SK-N-SH (cell line): ENCODE results near the gene SMIM10. TPM values are rescaled to one million over a fixed set of nuclear protein-coding genes. Genes with fewer than 3 reads are reported as not detected.
A peak's percentile ranks its signal among the peaks of the same experiment; 100 is the strongest.

ENCODE experiments used
- CTCF ChIA-PET: fragments of 300-600, 350-600 bp; formaldehyde crosslinking; extraction: SDS; loops from one replicate; lab custom pipeline; 2021; lab: Yijun Ruan, JAX
- POLR2A ChIA-PET: fragments of 350-600 bp; sonication (Branson Sonifier 250); formaldehyde crosslinking; extraction: SDS; loops from one replicate; lab custom pipeline; 2020; ENCODE audit warnings: antibody characterized with exemption, inconsistent platforms; lab: Yijun Ruan, JAX
- DNase-seq: peaks from one replicate; pipeline ENCODE4 v3.0.0; 2012
- H2AFZ ChIP-seq: fragments of 200-600 bp; sonication (generic); 2 replicates; pipeline ENCODE4 v1.8.1; 2016; ENCODE audit warnings: antibody characterized with exemption, mild to moderate bottlenecking, low read depth
- H3F3A ChIP-seq: fragments of 200-600 bp; sonication (generic); replicated peaks from 2 replicates; pipeline ENCODE3; 2016; ENCODE audit warnings: antibody characterized with exemption, mild to moderate bottlenecking; ENCODE audit not compliant: insufficient read depth
- H3K27ac ChIP-seq, 2 experiments: fragments of 200-500 bp in 1 of 2; fragments of 200-600 bp in 1 of 2; sonication (Bioruptor generic) in 1 of 2; sonication (generic), shearing (Covaris generic) in 1 of 2; 2 replicates each; pipeline versions ENCODE4 v1.5.1 to v1.6.1; 2014 to 2016; ENCODE audit warnings: low read depth in 2 of 2, inconsistent platforms in 1 of 2, low read length in 1 of 2, mild to moderate bottlenecking in 1 of 2, mixed read lengths in 1 of 2
- H3K27me3 ChIP-seq: fragments of 200-600 bp; sonication (generic), shearing (Covaris generic); 2 replicates; pipeline ENCODE4 v1.6.1; 2016; ENCODE audit warnings: mixed run types; ENCODE audit not compliant: insufficient read depth
- H3K36me3 ChIP-seq, 2 experiments: fragments of 200-500 bp in 1 of 2; fragments of 200-600 bp in 1 of 2; sonication (Bioruptor generic) in 1 of 2; sonication (generic) in 1 of 2; replicated peaks in 1 of 2; 2 replicates each; pipeline versions ENCODE3 to v1.5.1; 2014 to 2016; ENCODE audit warnings: low read length in 1 of 2, mild to moderate bottlenecking in 1 of 2; ENCODE audit not compliant: insufficient read depth in 2 of 2, control insufficient read depth in 1 of 2
- H3K4me1 ChIP-seq, 2 experiments: fragments of 200-500 bp in 1 of 2; fragments of 200-600 bp in 1 of 2; sonication (Bioruptor generic) in 1 of 2; sonication (generic), shearing (Covaris generic) in 1 of 2; 2 replicates each; pipeline versions ENCODE4 v1.5.1 to v1.6.1; 2014 to 2016; ENCODE audit warnings: low read depth in 1 of 2, low read length in 1 of 2, mixed run types in 1 of 2; ENCODE audit not compliant: insufficient read depth in 2 of 2, control insufficient read depth in 1 of 2
- H3K4me2 ChIP-seq: fragments of 200-600 bp; sonication (generic), shearing (Covaris generic); 2 replicates; pipeline ENCODE4 v1.6.1; 2017; ENCODE audit warnings: mixed run types
- H3K4me3 ChIP-seq, 2 experiments: fragments of 200-500 bp in 1 of 2; fragments of 200-600 bp in 1 of 2; sonication (Bioruptor generic) in 1 of 2; sonication (generic), shearing (Covaris generic) in 1 of 2; 2 replicates each; pipeline versions ENCODE4 v1.5.1 to v1.8.1; 2014 to 2016; ENCODE audit warnings: low read depth in 2 of 2, inconsistent platforms in 1 of 2, low read length in 1 of 2, mild to moderate bottlenecking in 1 of 2, mixed read lengths in 1 of 2, moderate library complexity in 1 of 2
- H3K79me2 ChIP-seq: fragments of 200-600 bp; sonication (generic); 2 replicates; pipeline ENCODE4 v1.8.1; 2017; ENCODE audit warnings: mild to moderate bottlenecking; ENCODE audit not compliant: insufficient read depth
- H3K9ac ChIP-seq: fragments of 200-600 bp; sonication (generic); 2 replicates; pipeline ENCODE4 v1.6.1; 2017; ENCODE audit warnings: mixed run types
- H3K9me2 ChIP-seq: fragments of 200-600 bp; sonication (generic); 2 replicates; pipeline ENCODE4 v1.6.1; 2017; ENCODE audit warnings: mixed run types
- H3K9me3 ChIP-seq: fragments of 200-600 bp; sonication (generic); 2 replicates; pipeline ENCODE4 v1.6.1; 2017; ENCODE audit warnings: mixed run types, mild to moderate bottlenecking, moderate library complexity
- H4K20me1 ChIP-seq: fragments of 200-600 bp; sonication (generic); 2 replicates; pipeline ENCODE4 v1.6.1; 2017; ENCODE audit warnings: mild to moderate bottlenecking, mixed run types; ENCODE audit not compliant: insufficient read depth
- CHD2 ChIP-seq: fragments of 150-350 bp; IDR thresholded peaks from 2 replicates; pipeline ENCODE4 v1.6.1; 2018; ENCODE audit warnings: low read length; ENCODE audit not compliant: partially characterized antibody
- EP300 ChIP-seq, 2 experiments: IDR thresholded peaks; 2 replicates each; pipeline versions ENCODE4 v1.4.0 to v1.6.1; 2012; ENCODE audit warnings: borderline replicate concordance in 1 of 2, low read depth in 1 of 2, low read length in 1 of 2
- GABPA ChIP-seq: IDR thresholded peaks from 2 replicates; pipeline ENCODE4 v1.4.0; 2012; ENCODE audit warnings: low read depth, mild to moderate bottlenecking
- GATA2 ChIP-seq: sonication (generic); formaldehyde crosslinking; IDR thresholded peaks from 2 replicates; pipeline ENCODE4 v1.5.0; 2020; ENCODE audit warnings: mild to moderate bottlenecking, missing genetic modification reagents
- IRF3 ChIP-seq: fragments of 150-350 bp; IDR thresholded peaks from 2 replicates; pipeline ENCODE4 v1.6.1; 2016; ENCODE audit warnings: mild to moderate bottlenecking, low read depth, low read length
- JUND ChIP-seq: IDR thresholded peaks from 2 replicates; pipeline ENCODE4 v1.4.0; 2012
- MXI1 ChIP-seq: IDR thresholded peaks from 2 replicates; pipeline ENCODE4 v1.6.1; 2012; ENCODE audit warnings: mild to moderate bottlenecking, low read depth, low read length, improper control_type of control experiment
- NRF1 ChIP-seq: IDR thresholded peaks from 2 replicates; pipeline ENCODE4 v1.6.1; 2012; ENCODE audit warnings: low read depth, mild to moderate bottlenecking, low read length
- POLR2AphosphoS5 ChIP-seq: IDR thresholded peaks from 2 replicates; pipeline ENCODE4 v1.6.1; 2012; ENCODE audit warnings: low read depth, low read length
- RCOR1 ChIP-seq: fragments of 150-350 bp; IDR thresholded peaks from 2 replicates; pipeline ENCODE4 v1.6.1; 2017; ENCODE audit warnings: antibody characterized with exemption, low read length
- SIN3A ChIP-seq: IDR thresholded peaks from 2 replicates; pipeline ENCODE4 v1.6.1; 2012; ENCODE audit warnings: low read depth, mild to moderate bottlenecking, low read length, moderate library complexity, borderline replicate concordance
- SMC3 ChIP-seq: IDR thresholded peaks from 2 replicates; pipeline ENCODE4 v1.6.1; 2012; ENCODE audit warnings: low read depth, low read length, improper control_type of control experiment
- TAF1 ChIP-seq: IDR thresholded peaks from 2 replicates; pipeline ENCODE4 v1.6.1; 2012; ENCODE audit warnings: low read depth, mild to moderate bottlenecking, low read length, moderate library complexity, borderline replicate concordance
- TCF12 ChIP-seq: IDR thresholded peaks from 2 replicates; pipeline ENCODE4 v1.4.0; 2012
- TEAD4 ChIP-seq: IDR thresholded peaks from 2 replicates; pipeline ENCODE4 v1.4.0; 2012; ENCODE audit warnings: mild to moderate bottlenecking, borderline replicate concordance; ENCODE audit not compliant: insufficient read depth
- USF2 ChIP-seq: fragments of 150-350 bp; IDR thresholded peaks from 2 replicates; pipeline ENCODE4 v1.6.1; 2017; ENCODE audit warnings: antibody characterized with exemption, low read length, low read depth, borderline replicate concordance
- ZBTB33 ChIP-seq: IDR thresholded peaks from 2 replicates; pipeline ENCODE4 v1.4.0; 2012; ENCODE audit warnings: low read depth, borderline replicate concordance
- WGBS: methylation state at CpG from one replicate; pipeline ENCODE4 v1.1.6; 2017; ENCODE audit warnings: low lambda C conversion rate; 5-methylcytosine and 5-hydroxymethylcytosine counted together
- polyA plus RNA-seq, 3 experiments: library from polyadenylated mRNA; depleted of rRNA; stranded (reverse); fragments of >200 nt; gene quantifications; 2 replicates each; pipeline ENCODE4 v1.2.3, GENCODE V29; 2012

Gene SMIM10
- polyA plus RNA-seq, 1 of the 3 experiments (the other 2 are of a cell fraction) = 3.2 TPM

- Histone ChIP-seq H3K79me2 (no peaks in the 10 kb centered on the region), H3K4me2 (no peak overlapping the region), H3K4me3 (no peak overlapping the region), H3K9me2 (no peaks in the 10 kb centered on the region), H3K27ac (peak overlapping the region in 1 of 2 experiments; percentile 17; a peak in 2 of 4 replicates), H3K27me3 (peaks cover 9% of the 10 kb centered on the region; the same call in 1 of the 2 replicates), H3K36me3 (no peaks in the 10 kb centered on the region), H3K9ac (no peak overlapping the region), H2AFZ (no peak overlapping the region), H3F3A (no peaks in the 10 kb centered on the region), H3K9me3 (no peaks in the 10 kb centered on the region), H4K20me1 (no peaks in the 10 kb centered on the region), H3K4me1 (no peaks in the 10 kb centered on the region)
- ChIA-PET CTCF (interaction anchor here (1.3 kb wide), 1 partner anchor 36 kb away, joined by 4 read pairs; no protein-coding TSS in a partner anchor), POLR2A (no interaction called here)
- no peak for DNase-seq
- 13% methylated on average over 2 of the region's 2 CpGs for WGBS
- TF ChIP-seq JUND (no peak), SMC3 (no peak), TCF12 (no peak), CHD2 (no peak), NRF1 (no peak), IRF3 (no peak), EP300 (IDR thresholded peaks at IDR 0.05; ENCODE audit: borderline replicate concordance in 1 of 2, low read depth in 1 of 2, low read length in 1 of 2) (no peak), MXI1 (no peak), SIN3A (no peak), ZBTB33 (no peak), TAF1 (no peak), TEAD4 (no peak), GABPA (no peak), GATA2 (no peak), POLR2AphosphoS5 (no peak), USF2 (no peak), RCOR1 (no peak)
Observed at GRCh38 chrX:134963041-134963440, 27.8 kb upstream of the SMIM10 start.
